ENCODE results near the gene FLT1. TPM values are rescaled to one million over a fixed set of nuclear protein-coding genes. Genes with fewer than 3 reads are reported as not detected.
A peak's percentile ranks its signal among the peaks of the same experiment; 100 is the strongest.

Gene FLT1
- total RNA-seq, 6 experiments from 2014 or later, result 80.5 to 118 (median 91.0) TPM

DNA sequence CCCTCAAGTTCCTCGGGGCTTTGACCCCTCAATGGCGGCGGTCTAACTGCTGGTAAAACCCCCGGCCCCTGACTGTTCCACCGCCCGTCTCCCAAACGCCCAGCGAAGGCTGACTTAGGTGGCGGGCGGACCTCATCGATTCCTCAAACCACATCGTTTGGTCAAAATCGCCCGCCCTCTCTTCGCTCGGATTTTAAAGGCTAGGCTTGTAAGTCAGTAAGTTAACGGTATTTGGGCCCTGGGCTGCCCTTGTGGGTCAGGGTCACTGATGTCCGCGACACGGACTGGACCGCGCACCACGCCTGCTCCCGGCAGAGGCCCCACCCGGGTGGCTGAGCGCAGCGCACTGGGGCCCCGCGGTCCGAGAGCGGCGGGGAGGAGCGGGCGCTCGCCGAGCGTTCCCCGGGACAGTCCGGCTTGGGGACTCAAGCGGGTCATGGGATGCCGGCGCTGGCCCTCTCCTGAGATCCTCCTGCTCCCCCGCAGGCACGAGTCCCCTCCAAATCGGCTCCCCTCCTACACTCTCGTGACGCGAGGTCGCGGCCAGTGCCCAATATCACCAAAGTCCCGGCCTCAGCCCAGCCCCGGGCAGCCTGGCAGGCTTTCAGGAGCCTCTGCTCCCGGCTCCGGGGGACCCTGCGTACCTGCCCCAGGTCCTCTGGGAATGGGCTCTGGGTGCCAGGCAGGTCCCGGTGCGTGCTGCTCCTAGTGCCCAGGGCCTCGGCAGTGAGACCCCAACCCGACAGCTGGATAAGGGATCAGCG lies 1.0 kb downstream of the FLT1 start:
- H3K36me3 Mint-ChIP-seq (ENCODE audit: low read depth), result peaks cover 9% of the 10 kb centered on the region
- no peak for DNase-seq
- peak overlapping the region; percentile 93 for H3K4me3 Mint-ChIP-seq
- peaks cover 2% of the 10 kb centered on the region; the same call in 1 of the 2 replicates for H3K27me3 Mint-ChIP-seq (ENCODE audit: insufficient read depth)
- peaks cover 61% of the 10 kb centered on the region for H3K4me1 Mint-ChIP-seq (ENCODE audit: low read depth)
- H3K27ac Mint-ChIP-seq, result peak overlapping the region; percentile 56
- TF ChIP-seq, protein P1, sequence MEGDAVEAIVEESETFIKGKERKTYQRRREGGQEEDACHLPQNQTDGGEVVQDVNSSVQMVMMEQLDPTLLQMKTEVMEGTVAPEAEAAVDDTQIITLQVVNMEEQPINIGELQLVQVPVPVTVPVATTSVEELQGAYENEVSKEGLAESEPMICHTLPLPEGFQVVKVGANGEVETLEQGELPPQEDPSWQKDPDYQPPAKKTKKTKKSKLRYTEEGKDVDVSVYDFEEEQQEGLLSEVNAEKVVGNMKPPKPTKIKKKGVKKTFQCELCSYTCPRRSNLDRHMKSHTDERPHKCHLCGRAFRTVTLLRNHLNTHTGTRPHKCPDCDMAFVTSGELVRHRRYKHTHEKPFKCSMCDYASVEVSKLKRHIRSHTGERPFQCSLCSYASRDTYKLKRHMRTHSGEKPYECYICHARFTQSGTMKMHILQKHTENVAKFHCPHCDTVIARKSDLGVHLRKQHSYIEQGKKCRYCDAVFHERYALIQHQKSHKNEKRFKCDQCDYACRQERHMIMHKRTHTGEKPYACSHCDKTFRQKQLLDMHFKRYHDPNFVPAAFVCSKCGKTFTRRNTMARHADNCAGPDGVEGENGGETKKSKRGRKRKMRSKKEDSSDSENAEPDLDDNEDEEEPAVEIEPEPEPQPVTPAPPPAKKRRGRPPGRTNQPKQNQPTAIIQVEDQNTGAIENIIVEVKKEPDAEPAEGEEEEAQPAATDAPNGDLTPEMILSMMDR (IDR thresholded peaks at IDR 0.05), result no peak
- no peaks in the 10 kb centered on the region for H3K9me3 Mint-ChIP-seq

DNA sequence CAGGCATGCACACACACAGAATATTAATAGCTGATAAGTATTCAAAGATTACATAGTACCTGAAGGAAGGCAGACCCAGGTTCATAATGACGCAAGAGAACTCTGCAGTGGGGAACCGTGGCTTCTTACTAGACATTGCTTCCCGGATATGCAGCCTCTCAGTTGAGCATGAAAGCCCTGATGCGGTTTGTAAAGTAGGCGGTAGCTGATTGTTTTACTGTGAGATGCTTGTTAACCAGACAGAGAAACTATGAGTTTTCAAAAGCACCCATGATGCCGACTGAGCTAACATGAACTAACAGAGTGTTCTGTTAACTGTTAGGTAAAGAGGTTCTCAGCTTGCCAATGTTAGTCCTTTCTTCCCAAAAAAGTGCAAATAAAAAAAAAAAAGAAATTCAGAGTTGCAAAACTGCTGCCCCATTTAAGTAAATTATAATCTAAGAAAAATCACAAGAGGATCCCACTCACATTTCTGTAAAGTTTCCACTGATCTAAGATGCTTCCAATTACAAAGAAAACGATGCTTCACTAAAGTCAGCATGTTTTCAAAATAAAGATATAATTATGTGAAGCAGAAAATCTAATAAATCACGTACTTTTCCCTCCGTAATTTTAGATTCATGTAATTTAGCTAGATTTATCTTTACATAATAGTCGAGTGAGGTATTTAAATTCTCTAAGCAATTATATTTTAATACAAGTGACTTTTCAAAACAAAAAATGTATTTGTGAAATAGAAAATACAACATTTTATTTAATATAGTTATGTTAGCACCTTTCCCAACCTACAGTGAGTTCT lies 2.2 kb downstream of the FLT1 start:
- peaks cover 4% of the 10 kb centered on the region; the same call in 1 of the 2 replicates for H3K27me3 Mint-ChIP-seq (ENCODE audit: insufficient read depth)
- TF ChIP-seq, protein P1 (IDR thresholded peaks at IDR 0.05), result no peak
- H3K27ac Mint-ChIP-seq, result peak overlapping the region; percentile 67
- H3K4me1 Mint-ChIP-seq (ENCODE audit: low read depth), result peaks cover 71% of the 10 kb centered on the region
- peak overlapping the region; percentile 93 for H3K4me3 Mint-ChIP-seq
- peaks cover 9% of the 10 kb centered on the region for H3K36me3 Mint-ChIP-seq (ENCODE audit: low read depth)
- H3K9me3 Mint-ChIP-seq, result no peaks in the 10 kb centered on the region
- DNase-seq, result peak; percentile 55

DNA sequence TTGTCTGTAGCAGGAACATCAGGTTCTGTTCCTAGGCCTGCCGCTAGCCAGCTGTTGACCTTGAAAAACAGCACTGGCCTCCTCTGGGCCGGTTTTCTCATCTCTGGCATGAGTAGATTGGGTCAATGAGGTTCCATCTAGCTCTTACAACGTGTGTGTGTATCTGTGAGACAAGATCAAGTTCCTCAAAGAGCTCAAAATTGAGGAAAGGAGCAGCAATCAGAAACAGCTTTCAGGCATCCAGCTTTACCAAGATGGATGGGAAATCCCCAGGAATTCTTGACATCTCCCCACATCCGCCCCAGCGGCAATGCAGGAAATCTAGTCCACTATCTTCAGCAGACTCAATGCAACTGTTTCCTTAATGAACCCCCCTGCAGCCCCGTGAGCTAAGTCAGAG lies 4.9 kb downstream of the FLT1 start:
- H3K4me3 Mint-ChIP-seq, result peak overlapping the region; percentile 70
- H3K9me3 Mint-ChIP-seq, result no peaks in the 10 kb centered on the region
- H3K27me3 Mint-ChIP-seq (ENCODE audit: insufficient read depth), result peaks cover 4% of the 10 kb centered on the region; the same call in 1 of the 2 replicates
- H3K27ac Mint-ChIP-seq, result peak overlapping the region; percentile 79
- TF ChIP-seq, protein P1 (IDR thresholded peaks at IDR 0.05), result no peak
- peaks cover 81% of the 10 kb centered on the region for H3K4me1 Mint-ChIP-seq (ENCODE audit: low read depth)
- peaks cover 18% of the 10 kb centered on the region for H3K36me3 Mint-ChIP-seq (ENCODE audit: low read depth)
- DNase-seq, result no peak

DNA sequence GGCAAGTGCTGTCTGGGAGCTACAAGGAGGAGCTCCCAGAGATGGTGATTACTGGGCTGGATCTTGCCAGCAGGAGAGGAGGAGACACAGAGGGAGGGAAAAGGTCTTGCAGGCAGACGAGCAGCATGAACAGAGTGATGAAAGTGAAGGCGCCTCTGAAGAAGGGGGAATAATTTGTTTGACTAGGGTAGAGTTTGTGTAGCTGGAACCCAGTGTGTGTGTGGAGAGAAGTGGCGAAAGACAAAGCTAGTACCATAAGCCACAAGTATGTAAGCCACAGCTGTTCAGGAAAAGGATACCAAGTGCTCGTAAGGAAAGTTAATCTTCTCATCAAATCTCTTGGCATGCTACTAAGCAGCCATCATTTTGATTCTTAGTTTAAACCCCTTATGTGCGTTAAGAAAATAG lies 5.4 kb downstream of the FLT1 start:
- Mint-ChIP-seq H3K27me3 (ENCODE audit: insufficient read depth) (peaks cover 4% of the 10 kb centered on the region; the same call in 1 of the 2 replicates), H3K36me3 (ENCODE audit: low read depth) (peaks cover 18% of the 10 kb centered on the region), H3K4me1 (ENCODE audit: low read depth) (peaks cover 86% of the 10 kb centered on the region), H3K9me3 (no peaks in the 10 kb centered on the region), H3K27ac (peak overlapping the region; percentile 79), H3K4me3 (peak overlapping the region; percentile 70)
- peak; percentile 46 for DNase-seq
- TF ChIP-seq, protein P1 (IDR thresholded peaks at IDR 0.05), result no peak

DNA sequence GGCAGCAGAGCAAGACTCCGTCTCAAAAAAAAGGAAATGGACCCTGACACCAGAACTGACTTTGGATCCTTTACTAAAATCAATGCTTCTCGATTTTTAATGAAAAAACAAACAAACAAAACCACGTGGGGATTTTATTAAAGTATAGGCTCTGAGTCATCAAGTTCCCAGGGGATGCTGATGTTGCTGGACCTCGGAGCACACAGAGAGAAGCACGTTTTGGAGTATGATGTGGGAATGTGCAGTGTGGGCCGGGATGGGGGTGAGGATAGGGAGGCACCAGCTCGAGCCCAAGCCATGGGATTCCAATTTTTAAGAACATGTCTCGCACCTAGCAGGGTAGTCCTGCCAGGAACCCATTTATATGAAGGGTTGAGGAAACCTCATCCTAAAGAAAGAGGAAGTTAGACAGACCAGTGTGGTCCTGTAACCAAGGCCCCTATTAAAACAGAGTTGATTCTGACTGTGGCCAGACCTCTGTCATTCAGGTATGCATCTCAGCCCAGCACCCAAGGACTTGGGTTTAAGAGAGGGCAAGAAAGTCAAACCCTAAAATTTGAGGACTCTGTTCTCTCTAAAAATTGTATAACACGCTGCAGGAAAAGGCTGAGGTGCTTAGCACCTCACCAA lies 6.4 kb downstream of the FLT1 start:
- DNase-seq, result no peak
- Mint-ChIP-seq H3K27ac (no peak overlapping the region; the same call in 1 of the 2 replicates), H3K36me3 (ENCODE audit: low read depth) (peaks cover 16% of the 10 kb centered on the region), H3K4me3 (no peak overlapping the region), H3K27me3 (ENCODE audit: insufficient read depth) (peaks cover 4% of the 10 kb centered on the region; the same call in 1 of the 2 replicates), H3K9me3 (no peaks in the 10 kb centered on the region), H3K4me1 (ENCODE audit: low read depth) (peaks cover 96% of the 10 kb centered on the region)
- TF ChIP-seq, protein P1 (IDR thresholded peaks at IDR 0.05), result no peak
